Mucosa of stomach (tissue), 1 donor: ENCODE results near the gene PATJ.

Source experiments
- H3K27me3 ChIP-seq: one replicate; pipeline ENCODE4 v1.7.0; 2013; ENCODE audit warnings: mild to moderate bottlenecking, low read length; ENCODE audit not compliant: control insufficient read depth, insufficient read depth
- H3K36me3 ChIP-seq: one replicate; pipeline ENCODE4 v1.7.0; 2013; ENCODE audit warnings: low read length; ENCODE audit not compliant: control insufficient read depth, insufficient read depth
- H3K4me1 ChIP-seq: one replicate; pipeline ENCODE4 v1.7.0; 2013; ENCODE audit warnings: mild to moderate bottlenecking, low read length; ENCODE audit not compliant: control insufficient read depth, insufficient read depth
- H3K4me3 ChIP-seq: one replicate; pipeline ENCODE4 v1.7.0; 2013; ENCODE audit warnings: low read length
- H3K9ac ChIP-seq: one replicate; pipeline ENCODE4 v1.7.0; 2013; ENCODE audit warnings: mild to moderate bottlenecking, low read length, moderate library complexity
- H3K9me3 ChIP-seq: one replicate; pipeline ENCODE4 v1.7.0; 2013; ENCODE audit warnings: mild to moderate bottlenecking, low read length, moderate library complexity; ENCODE audit not compliant: control insufficient read depth
- donor health status: Pancreatic carcinoma.

PATJ gene

DNA sequence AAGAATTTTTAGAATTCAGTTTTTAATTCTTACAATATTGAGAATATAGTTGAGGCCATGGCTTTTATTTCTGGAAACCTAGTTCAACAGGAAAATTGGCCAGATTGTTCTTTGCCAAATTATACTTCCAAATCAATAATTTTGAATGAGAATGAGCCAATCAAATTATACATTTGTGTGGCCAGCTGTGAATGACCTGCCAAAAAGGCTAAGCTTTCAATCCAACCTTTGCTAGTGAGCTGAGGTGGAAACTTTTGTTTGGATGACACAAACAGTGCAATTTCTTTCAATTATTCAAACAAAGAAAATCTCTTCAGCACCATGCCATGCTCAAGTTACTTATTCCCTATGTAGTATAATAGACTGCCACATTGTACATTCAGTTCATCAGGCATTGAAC, 167.8 kb downstream of the PATJ start:
- no peaks in the 10 kb centered on the region for H3K9me3 ChIP-seq

DNA sequence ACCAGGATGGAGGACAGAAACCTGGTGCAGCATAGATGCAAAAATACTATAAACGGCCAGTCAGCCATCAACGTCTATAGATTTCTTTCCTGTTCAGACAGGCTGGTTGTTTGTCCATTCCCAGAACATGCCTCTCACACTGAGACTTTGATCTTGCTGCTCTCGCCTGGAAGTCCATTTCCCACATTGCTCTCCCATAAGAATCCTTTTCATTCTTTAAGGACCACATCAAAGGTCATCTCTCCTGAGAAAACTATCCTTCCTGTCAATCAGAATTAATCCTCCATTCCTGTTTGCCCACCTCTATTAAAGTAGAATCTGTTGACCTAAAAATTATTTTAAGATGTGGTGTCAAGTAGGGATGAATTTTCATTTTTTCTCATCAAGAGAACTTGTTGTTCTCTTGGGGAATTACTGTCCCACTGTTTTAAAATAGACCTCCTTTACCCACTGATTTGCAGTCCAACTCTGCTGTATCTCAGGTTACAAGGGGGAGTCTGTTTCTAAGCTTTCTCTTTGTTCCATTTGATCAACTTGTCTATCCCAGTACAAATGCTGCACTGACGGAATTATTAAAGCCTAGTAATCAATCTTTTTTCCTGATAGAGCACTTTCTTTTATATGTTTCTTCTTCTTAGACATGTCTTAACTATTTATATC, 172.7 kb downstream of the PATJ start:
- Histone ChIP-seq H3K4me3 (no peak overlapping the region), H3K4me1 (no peaks in the 10 kb centered on the region), H3K27me3 (no peaks in the 10 kb centered on the region), H3K9ac (no peak overlapping the region), H3K36me3 (no peaks in the 10 kb centered on the region), H3K9me3 (no peaks in the 10 kb centered on the region)

More for the DNA sequence above, 167.8 kb downstream of the PATJ start:
- no peak overlapping the region for H3K9ac ChIP-seq
- H3K4me1 ChIP-seq = no peaks in the 10 kb centered on the region
- H3K36me3 ChIP-seq = peaks cover 4% of the 10 kb centered on the region
- H3K4me3 ChIP-seq = no peak overlapping the region
- no peaks in the 10 kb centered on the region for H3K27me3 ChIP-seq

DNA sequence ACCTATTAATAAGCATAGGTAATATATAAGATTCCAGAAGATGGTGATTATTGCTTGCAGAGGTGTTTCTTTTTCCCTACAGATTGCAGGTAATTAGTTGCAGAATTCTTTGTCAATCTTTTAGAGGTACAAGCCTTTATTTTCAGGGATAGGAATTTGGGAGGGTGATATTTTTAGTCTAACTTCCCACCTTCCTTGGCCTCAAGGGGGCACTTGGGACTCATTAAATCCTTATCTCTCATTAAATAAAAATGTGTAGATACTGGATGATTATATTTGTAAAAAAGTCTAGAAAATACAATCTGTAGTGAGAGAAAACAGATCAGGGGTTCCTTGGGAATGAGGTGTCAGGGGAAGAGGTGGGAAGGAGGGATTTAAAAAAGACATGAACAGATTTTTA, 179.2 kb downstream of the PATJ start:
- Histone ChIP-seq H3K9me3 (no peaks in the 10 kb centered on the region), H3K36me3 (no peaks in the 10 kb centered on the region), H3K9ac (no peak overlapping the region), H3K4me3 (no peak overlapping the region), H3K4me1 (peaks cover 7% of the 10 kb centered on the region), H3K27me3 (no peaks in the 10 kb centered on the region)

DNA sequence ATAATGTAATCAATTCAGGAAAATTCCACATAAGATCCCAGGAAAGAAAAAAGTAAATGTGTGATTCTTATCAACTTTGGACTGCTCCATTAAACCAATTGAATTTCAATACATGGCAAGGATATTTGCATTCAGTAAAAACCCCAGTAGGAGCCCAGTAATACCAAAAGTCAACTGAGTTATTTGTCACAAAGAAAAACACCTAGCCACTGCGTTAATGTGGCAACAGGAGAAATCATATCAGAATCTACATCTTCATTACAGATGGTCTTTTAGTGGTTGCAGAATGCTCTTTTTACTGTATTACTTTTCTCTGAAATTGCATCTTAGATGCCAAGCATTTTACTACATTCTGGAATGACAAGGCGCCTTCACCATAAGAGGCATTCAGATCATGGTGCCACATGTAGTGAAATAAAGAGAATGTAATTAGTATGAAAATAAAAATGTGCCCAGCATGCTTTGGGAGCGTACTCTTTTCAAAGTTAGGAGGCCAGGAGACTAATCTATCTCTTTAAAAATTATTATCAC, 180.7 kb downstream of the PATJ start:
- no peaks in the 10 kb centered on the region for H3K27me3 ChIP-seq
- H3K9ac ChIP-seq = no peak overlapping the region
- H3K4me3 ChIP-seq = no peak overlapping the region
- no peaks in the 10 kb centered on the region for H3K36me3 ChIP-seq
- H3K9me3 ChIP-seq = no peaks in the 10 kb centered on the region
- H3K4me1 ChIP-seq = peaks cover 10% of the 10 kb centered on the region

DNA sequence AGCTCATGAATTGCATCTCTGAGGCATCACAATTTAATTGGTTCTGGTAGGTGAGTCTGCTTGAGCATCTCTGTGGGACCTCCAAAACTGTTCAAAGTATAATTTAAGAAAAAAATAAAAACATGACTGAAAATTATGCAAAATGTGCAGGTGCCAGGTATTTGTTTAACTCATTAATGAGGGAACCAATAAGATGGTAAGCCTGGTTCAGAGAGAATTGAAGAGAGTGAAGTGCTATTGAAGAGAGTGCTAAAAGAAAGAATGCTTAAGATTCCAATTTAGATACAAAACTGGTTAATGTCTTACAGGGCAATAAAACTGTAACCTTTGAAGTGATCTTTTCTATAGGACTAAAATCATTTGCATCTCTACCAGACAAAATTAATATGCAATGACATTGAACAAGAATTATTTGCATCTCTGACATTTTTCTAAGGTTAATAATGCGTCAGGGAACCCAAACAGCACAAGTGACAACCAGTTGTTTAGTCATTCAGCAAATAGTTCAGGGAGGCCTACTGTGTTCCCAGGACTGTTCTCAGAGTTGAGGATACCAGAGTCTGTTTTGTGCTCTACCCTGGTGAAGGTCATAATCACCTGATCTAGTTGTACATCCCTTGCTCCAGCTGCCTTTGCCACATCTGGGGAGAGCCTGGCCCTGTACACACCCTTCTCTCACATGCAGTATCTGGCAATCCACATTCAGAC, 183.5 kb downstream of the PATJ start:
- no peaks in the 10 kb centered on the region for H3K36me3 ChIP-seq
- H3K9ac ChIP-seq = no peak overlapping the region
- H3K4me3 ChIP-seq = no peak overlapping the region
- H3K9me3 ChIP-seq = no peaks in the 10 kb centered on the region
- H3K4me1 ChIP-seq = peaks cover 10% of the 10 kb centered on the region
- H3K27me3 ChIP-seq = no peaks in the 10 kb centered on the region

DNA sequence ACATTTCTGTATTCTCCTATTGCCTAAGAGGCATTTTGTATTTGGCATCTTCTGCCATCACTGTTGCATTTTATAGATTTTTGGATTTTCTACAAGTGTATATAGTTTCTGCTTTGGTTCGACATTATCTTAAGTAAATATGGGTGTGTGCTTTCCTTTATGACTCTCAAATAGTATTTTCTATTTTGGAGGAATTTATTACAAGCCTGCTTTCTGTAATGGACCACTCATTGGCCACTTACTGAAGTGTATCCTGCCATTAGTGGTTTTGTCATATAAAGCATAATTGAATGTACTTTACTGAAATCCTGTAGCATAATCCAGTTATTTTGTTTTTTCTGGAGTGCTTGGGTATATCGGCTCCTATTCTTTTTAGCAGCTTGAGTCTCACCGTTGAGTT, 184.3 kb downstream of the PATJ start:
- H3K4me1 ChIP-seq = peaks cover 10% of the 10 kb centered on the region
- no peaks in the 10 kb centered on the region for H3K27me3 ChIP-seq
- no peaks in the 10 kb centered on the region for H3K36me3 ChIP-seq
- H3K9me3 ChIP-seq = no peaks in the 10 kb centered on the region
- H3K4me3 ChIP-seq = no peak overlapping the region
- no peak overlapping the region for H3K9ac ChIP-seq

DNA sequence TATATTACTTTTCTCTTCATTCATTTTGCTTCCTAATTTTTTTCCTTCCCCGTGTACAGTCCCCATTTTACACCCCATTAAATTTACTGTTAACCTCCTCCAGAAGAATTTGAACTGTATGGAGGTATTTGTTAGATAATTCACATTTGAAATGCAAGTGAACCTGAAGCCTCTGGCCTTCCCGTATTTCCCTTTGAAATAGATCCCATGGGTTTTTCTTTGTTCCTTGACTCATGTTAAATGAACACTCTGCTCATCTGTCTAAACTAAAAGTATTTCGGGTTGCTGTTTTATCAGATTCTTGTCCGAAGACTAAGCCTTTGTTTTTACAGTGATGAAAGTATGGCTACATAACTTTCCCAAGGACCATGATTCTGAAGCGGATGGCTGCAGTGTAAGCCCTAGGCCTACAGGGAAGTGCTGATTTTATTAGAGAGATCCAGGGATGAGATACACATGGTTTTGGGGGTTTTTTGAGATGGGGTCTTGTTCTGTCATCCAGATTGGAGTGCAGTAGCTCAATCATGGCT, 187.9 kb downstream of the PATJ start:
- Histone ChIP-seq H3K9me3 (no peaks in the 10 kb centered on the region), H3K27me3 (no peaks in the 10 kb centered on the region), H3K4me1 (peaks cover 10% of the 10 kb centered on the region), H3K4me3 (no peak overlapping the region), H3K36me3 (no peaks in the 10 kb centered on the region), H3K9ac (no peak overlapping the region)

DNA sequence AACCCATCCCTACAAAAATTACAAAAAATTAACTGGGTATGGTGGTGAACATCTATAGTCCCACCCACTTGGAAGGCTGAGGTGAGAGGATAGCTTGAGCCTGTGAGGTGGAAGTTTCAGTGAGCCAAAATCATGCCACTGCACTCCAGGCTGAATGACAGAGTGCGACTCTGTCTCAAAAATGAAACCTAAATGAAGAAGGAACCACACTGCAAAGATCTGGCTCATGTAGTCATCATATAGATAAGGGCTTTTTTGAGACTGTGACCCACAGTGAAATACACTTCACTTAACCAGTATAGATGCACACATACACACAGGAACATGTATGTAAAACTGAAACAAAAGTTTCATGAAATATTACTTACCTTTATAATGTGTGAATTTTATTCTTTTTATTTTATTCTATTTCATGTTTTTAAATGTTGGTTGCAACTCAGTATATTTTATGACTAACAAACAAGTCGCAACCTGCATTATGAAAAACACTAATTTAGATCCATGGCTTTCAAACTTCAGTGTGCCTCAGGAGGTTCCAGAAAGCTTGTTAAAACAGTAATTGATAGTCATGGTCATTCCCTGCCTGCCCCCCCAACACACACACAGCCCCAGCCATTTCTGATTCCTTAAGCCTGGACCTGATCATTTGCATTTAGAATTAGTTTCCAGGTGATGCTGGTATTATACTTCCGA, 189.5 kb downstream of the PATJ start:
- Histone ChIP-seq H3K4me3 (no peak overlapping the region), H3K9ac (no peak overlapping the region)

DNA sequence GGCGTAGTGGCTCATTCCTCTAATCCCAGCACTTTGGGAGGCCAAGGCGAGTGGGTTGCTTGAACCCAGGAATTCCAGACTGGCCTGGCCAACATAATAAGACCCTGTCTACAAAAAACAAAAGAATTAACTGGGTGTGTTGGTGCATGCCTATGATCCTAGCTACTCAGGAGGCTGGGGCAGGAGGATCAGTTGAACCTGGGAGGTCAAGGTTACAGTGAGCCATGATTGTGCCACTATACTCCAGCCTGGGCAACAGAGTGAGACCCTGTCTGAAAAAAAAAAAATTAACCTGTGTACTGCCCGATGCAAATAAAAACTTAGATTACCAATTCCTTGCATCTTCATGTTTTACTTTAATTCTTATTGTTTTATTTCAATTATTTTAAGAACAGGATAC, 193.2 kb downstream of the PATJ start:
- Histone ChIP-seq H3K4me1 (no peaks in the 10 kb centered on the region), H3K9me3 (no peaks in the 10 kb centered on the region), H3K9ac (no peak overlapping the region), H3K36me3 (no peaks in the 10 kb centered on the region), H3K27me3 (no peaks in the 10 kb centered on the region), H3K4me3 (no peak overlapping the region)

More for the DNA sequence above, 189.5 kb downstream of the PATJ start:
- Histone ChIP-seq H3K4me1 (peaks cover under 1% of the 10 kb centered on the region), H3K9me3 (no peaks in the 10 kb centered on the region), H3K27me3 (no peaks in the 10 kb centered on the region), H3K36me3 (no peaks in the 10 kb centered on the region)

DNA sequence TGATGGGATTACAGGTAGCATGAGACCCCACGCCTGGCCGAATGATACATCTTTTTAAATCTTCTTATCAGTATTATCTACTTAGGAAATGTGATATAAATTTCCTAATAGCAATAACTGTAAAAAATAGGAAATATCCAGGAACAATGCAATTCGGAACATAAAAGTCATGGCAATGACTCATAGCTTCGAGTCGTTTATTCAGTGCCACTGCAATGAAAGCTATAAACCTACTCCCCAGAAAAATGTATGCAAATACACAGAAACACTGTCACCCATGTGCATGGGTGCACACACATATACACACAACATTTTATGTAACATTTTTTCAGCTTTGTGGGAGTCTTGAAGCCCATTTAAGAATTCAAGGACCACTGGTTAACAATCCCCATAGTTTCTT, 194.6 kb downstream of the PATJ start:
- Histone ChIP-seq H3K27me3 (no peaks in the 10 kb centered on the region), H3K36me3 (no peaks in the 10 kb centered on the region), H3K9ac (no peak overlapping the region), H3K4me1 (no peaks in the 10 kb centered on the region), H3K9me3 (no peaks in the 10 kb centered on the region), H3K4me3 (no peak overlapping the region)

DNA sequence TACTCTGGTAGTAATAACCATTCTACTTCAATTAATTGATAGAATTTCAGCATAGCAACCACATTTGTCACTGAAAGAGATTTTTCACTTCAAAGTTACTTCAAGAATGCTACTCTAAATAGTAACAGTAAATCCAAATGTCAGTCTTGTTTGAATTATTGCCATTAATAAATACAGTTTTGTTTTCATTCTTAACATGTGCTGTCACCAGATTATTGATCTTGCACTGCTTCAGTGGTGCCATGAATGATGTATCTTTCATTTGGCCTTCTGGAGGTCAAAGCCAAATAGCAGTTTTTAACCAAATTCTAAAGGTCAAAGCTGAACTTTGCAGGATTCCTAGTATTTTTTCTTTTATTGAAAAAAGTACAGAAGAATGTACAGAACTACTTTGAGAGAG, 199.5 kb downstream of the PATJ start:
- H3K9ac ChIP-seq = no peak overlapping the region
- H3K27me3 ChIP-seq = no peaks in the 10 kb centered on the region
- H3K4me3 ChIP-seq = no peak overlapping the region
- H3K9me3 ChIP-seq = no peaks in the 10 kb centered on the region
- no peaks in the 10 kb centered on the region for H3K4me1 ChIP-seq
- no peaks in the 10 kb centered on the region for H3K36me3 ChIP-seq

DNA sequence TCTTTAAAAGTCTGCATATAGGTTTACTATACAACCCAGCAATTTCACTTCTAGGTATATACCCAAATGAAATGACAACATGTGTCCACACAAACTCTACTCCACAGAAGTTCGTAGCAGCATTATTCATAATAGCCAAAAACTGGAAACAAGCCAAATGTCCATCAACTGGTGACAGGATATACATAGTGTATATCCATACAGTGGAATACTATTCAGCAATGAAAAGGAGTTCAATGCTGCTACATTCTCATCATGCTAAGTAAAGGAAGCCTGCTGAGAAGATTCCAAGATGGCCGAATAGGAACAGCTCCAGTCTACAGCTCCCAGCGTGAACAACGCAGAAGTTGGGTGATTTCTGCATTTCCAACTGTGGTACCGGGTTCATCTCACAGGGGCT, 200.6 kb downstream of the PATJ start:
- Histone ChIP-seq H3K4me3 (no peak overlapping the region), H3K9me3 (no peaks in the 10 kb centered on the region), H3K36me3 (no peaks in the 10 kb centered on the region), H3K27me3 (no peaks in the 10 kb centered on the region), H3K9ac (no peak overlapping the region), H3K4me1 (no peaks in the 10 kb centered on the region)
